ENCODE measurements around the gene SEMA3D.

SEMA3D gene

DNA sequence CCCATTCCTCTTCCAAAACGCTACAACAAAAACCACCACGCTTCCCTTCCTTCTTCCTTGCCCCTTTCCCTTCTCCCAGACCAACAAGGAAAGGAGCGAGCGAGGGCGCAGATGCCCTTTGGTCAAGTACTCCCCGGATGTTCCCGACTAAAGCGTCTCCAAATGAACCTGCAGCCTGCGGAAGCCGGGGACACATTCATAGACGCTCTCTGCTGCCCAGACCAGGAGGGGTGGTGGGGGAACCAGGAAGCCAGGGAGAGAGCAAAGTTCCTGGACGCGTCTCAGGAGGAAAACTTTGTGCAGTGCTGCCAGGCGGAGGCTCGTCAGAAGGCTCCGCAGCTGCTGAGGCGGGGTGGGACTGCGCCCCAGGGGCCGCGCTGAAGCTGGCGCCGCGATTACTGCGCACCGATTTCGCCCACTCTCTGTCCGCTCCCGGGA lies 754 bp downstream of the SEMA3D start:
- peak; percentile 10 for DNase-seq (ENCODE audit: low spot score)
- TF ChIP-seq, protein P1, sequence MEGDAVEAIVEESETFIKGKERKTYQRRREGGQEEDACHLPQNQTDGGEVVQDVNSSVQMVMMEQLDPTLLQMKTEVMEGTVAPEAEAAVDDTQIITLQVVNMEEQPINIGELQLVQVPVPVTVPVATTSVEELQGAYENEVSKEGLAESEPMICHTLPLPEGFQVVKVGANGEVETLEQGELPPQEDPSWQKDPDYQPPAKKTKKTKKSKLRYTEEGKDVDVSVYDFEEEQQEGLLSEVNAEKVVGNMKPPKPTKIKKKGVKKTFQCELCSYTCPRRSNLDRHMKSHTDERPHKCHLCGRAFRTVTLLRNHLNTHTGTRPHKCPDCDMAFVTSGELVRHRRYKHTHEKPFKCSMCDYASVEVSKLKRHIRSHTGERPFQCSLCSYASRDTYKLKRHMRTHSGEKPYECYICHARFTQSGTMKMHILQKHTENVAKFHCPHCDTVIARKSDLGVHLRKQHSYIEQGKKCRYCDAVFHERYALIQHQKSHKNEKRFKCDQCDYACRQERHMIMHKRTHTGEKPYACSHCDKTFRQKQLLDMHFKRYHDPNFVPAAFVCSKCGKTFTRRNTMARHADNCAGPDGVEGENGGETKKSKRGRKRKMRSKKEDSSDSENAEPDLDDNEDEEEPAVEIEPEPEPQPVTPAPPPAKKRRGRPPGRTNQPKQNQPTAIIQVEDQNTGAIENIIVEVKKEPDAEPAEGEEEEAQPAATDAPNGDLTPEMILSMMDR (IDR thresholded peaks at IDR 0.05; ENCODE audit: borderline replicate concordance, control extremely low read depth, extremely low read depth, insufficient read depth, missing control alignments) = no peak
- in situ Hi-C loops (cut with MboI; ENCODE audit: low sequenced_read_pairs, unreplicated experiment) = loop anchor here (25.0 kb wide), 1 partner anchor 376 kb away; no protein-coding TSS in a partner anchor

DNA sequence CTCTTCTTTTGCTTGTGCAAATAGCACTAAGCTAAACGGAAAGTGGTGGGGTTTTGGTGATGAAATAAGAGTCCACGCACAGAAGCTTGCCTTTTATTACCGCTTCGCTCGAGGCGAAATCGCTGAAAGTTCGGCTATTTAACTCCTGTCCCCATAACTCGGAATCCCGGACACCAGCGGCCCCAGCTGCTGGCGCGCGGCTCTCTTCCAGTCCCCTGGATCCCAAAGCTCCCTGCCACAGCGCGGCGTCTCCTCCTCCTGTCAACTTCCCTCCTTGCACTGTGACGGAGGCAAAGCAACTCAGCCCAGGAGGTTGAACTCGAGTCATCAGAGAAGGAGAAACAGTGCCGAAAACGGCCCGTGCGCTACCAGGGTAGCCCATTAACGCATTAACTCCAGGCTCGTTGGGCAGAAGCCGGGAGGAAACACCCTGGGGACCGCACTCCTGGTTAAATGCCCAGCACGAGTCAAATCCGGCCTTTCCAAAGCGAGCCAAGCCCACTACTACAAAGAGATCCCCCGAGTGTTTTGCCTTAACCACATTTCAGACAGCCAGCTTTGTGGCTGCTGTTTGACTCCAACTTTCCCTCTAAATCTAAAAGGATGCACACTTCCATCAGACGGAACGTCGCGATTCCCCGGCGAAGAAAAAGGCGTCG lies 1.3 kb downstream of the SEMA3D start:
- peak; percentile 22 for DNase-seq (ENCODE audit: low spot score)
- in situ Hi-C loops (cut with MboI; ENCODE audit: low sequenced_read_pairs, unreplicated experiment) = loop anchor here (25.0 kb wide), 1 partner anchor 377 kb away; no protein-coding TSS in a partner anchor
- TF ChIP-seq, protein P1 (IDR thresholded peaks at IDR 0.05; ENCODE audit: borderline replicate concordance, control extremely low read depth, extremely low read depth, insufficient read depth, missing control alignments) = no peak

DNA sequence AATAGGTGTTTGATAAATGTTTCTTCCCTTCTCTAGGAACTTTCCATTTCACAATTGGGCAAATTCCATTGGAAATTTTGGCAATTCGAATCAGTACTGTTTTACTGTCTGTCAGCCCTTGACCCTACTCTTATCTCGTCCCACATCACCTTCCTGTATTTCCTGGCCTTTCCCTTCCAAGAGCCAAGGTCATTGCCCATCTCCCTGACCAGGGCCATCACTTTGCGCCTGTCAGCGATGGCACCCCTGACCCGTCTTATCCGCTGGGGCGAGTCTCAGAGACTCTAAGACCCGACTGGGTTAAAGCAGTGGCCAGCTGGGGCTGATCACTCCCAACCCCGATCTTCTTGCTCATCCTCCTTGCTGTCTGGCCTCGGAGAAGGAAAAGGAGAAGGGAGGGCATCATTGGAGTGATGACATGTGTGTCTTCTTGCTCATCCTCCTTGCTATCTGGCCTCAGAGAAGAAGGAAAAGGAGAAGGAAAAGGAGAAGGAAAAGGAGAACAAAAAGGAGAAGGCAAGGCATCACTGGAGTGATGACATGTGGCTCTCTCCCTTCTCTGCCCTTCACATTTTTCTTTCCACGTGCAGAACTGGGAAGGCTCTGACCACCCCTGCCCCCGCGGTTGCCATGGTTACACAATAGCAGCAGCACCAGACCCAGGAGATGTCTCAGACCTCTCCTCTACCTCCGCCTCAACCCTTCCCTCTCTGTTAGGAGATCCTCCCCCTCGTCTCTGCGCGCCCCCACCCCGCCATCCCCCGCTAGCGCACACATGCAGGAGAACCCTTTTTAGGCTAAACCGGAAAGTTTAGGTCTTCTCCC lies 2.0 kb downstream of the SEMA3D start:
- in situ Hi-C loops (cut with MboI; ENCODE audit: low sequenced_read_pairs, unreplicated experiment) = loop anchor here (25.0 kb wide), 1 partner anchor 377 kb away; no protein-coding TSS in a partner anchor
- TF ChIP-seq, protein P1 (IDR thresholded peaks at IDR 0.05; ENCODE audit: borderline replicate concordance, control extremely low read depth, extremely low read depth, insufficient read depth, missing control alignments) = no peak
- no peak for DNase-seq (ENCODE audit: low spot score)

DNA sequence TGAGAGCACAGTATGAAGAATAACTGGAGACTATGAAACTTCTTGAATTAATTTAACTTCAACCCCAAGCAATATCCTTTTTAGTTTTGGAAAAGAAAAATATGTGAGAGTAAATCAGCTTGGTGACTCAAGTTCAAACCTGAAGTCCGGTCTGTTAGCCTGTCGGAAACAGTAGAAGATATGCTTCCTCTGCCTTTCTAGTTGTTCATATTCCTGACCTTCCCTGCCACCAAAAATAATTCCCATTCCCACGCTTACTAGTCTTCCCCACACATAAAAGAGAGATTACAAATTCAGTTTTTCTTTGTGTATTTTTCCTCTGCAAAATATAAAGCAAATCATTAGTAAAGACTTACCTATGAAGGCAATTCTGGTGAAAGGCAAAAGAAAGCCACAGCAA lies 3.6 kb downstream of the SEMA3D start:
- no peak for DNase-seq (ENCODE audit: low spot score)
- in situ Hi-C loops (cut with MboI; ENCODE audit: low sequenced_read_pairs, unreplicated experiment) = loop anchor here (25.0 kb wide), 1 partner anchor 379 kb away; no protein-coding TSS in a partner anchor
- TF ChIP-seq, protein P1 (IDR thresholded peaks at IDR 0.05; ENCODE audit: borderline replicate concordance, control extremely low read depth, extremely low read depth, insufficient read depth, missing control alignments) = no peak

DNA sequence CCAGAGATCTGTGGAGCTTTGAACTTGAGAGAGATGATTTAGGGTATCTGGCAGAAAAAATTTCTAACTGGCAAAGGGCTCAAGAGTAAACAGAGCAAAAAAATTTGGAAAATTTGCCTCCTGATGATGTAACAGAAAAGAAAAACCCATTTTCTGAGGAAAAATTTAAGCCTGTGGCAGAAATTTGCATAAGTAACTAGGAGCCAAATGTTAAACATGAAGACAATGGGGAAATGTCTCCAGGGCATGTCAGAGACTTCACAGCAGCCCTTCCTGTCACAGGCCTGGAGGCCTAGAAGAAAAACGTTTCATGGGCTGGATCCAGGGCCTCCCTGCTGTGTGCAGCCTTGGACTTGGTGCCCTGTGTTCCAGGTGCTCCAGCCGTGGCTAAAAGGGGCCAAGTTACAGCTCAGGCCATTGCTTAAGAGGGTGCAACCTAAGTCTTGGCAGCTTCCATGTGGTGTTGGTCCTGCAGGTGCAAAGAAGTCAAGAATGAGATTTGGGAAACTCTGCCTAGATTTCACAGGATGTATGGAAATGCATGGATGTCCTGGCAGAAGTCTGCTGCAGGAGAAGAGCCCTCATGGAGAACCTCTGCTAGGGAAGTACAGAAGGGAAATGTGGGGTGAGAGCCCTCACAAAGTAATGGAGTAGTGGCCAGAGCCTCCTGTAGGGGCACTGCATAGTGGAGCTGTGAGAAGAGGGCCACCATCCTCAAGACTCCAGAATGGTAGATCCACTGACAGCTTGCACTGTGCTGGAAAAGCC lies 8.1 kb downstream of the SEMA3D start:
- in situ Hi-C loops (cut with MboI; ENCODE audit: low sequenced_read_pairs, unreplicated experiment) = loop anchor here (25.0 kb wide), 1 partner anchor 384 kb away; no protein-coding TSS in a partner anchor
- TF ChIP-seq, protein P1 (IDR thresholded peaks at IDR 0.05; ENCODE audit: borderline replicate concordance, control extremely low read depth, extremely low read depth, insufficient read depth, missing control alignments) = no peak
- no peak for DNase-seq (ENCODE audit: low spot score)

DNA sequence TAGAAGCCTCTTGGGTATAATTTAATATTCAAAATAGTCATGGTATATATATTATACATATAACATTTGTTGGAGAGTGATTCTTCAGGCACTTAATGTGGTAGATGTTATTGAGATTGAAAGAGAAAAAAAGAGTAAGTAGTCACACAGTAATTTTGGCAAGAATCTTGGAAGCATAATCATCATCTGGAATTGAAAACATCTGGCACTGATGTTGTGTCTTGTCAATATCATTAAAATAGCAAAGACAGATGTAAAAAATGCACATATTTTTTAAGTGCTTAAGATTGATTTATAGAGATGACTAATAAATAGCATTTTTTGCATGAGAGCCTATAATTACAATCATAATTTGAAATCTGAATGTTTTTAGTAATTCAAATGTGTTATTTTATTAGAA lies 9.5 kb downstream of the SEMA3D start:
- in situ Hi-C loops (cut with MboI; ENCODE audit: low sequenced_read_pairs, unreplicated experiment) = loop anchor here (25.0 kb wide), 1 partner anchor 385 kb away; no protein-coding TSS in a partner anchor
- TF ChIP-seq, protein P1 (IDR thresholded peaks at IDR 0.05; ENCODE audit: borderline replicate concordance, control extremely low read depth, extremely low read depth, insufficient read depth, missing control alignments) = no peak
- DNase-seq (ENCODE audit: low spot score) = no peak

Measured in GM13976 (cell line).